ENCODE data around the gene CEP192. TPM values are rescaled to one million over a fixed set of nuclear protein-coding genes. Genes with fewer than 3 reads are reported as not detected.

Gene CEP192
- total and polyA plus RNA-seq, 2 of the 13 experiments (the other 11 are each of a cell fraction or from before 2014, with no cell fraction given) = 15.3 to 24.7 TPM

DNA sequence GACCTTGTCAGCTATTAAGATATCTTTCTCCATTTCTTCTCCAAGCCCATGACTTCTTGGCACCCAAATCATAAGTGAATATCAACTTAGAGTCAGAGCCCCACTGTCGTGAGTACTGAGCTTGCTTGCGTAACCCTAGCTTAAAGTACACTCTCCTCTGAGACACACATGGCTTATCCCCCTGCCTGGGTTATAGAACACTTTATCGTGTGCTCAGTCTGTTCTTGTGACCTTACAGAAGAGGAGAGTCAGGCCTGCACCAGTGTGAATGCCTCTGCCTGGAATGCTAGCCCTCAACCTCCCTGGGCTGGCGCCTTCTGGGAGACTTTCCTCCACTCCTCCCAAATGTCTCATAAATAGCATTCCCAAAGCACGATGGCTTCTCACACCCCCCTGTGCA is 79.3 kb downstream of the CEP192 start (continued):
- TF ChIP-seq, protein P1, sequence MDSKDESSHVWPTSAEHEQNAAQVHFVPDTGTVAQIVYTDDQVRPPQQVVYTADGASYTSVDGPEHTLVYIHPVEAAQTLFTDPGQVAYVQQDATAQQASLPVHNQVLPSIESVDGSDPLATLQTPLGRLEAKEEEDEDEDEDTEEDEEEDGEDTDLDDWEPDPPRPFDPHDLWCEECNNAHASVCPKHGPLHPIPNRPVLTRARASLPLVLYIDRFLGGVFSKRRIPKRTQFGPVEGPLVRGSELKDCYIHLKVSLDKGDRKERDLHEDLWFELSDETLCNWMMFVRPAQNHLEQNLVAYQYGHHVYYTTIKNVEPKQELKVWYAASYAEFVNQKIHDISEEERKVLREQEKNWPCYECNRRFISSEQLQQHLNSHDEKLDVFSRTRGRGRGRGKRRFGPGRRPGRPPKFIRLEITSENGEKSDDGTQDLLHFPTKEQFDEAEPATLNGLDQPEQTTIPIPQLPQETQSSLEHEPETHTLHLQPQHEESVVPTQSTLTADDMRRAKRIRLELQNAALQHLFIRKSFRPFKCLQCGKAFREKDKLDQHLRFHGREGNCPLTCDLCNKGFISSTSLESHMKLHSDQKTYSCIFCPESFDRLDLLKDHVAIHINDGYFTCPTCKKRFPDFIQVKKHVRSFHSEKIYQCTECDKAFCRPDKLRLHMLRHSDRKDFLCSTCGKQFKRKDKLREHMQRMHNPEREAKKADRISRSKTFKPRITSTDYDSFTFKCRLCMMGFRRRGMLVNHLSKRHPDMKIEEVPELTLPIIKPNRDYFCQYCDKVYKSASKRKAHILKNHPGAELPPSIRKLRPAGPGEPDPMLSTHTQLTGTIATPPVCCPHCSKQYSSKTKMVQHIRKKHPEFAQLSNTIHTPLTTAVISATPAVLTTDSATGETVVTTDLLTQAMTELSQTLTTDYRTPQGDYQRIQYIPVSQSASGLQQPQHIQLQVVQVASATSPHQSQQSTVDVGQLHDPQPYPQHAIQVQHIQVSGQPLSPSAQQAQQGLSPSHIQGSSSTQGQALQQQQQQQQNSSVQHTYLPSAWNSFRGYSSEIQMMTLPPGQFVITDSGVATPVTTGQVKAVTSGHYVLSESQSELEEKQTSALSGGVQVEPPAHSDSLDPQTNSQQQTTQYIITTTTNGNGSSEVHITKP (CRISPR knock-in tag; IDR thresholded peaks at IDR 0.05; ENCODE audit: low read depth) = no peak
- TF ChIP-seq CC2D1A (CRISPR knock-in tag; IDR thresholded peaks at IDR 0.05) (no peak), CBX1 (IDR thresholded peaks at IDR 0.05; ENCODE audit: low read depth) (no peak), SNRNP70 (IDR thresholded peaks at IDR 0.05; ENCODE audit: low read depth, low read length) (no peak), MED8 (CRISPR knock-in tag; IDR thresholded peaks at IDR 0.05; ENCODE audit: insufficient replicate concordance) (no peak), HMG20B (CRISPR knock-in tag; conservative IDR thresholded peaks at IDR 0.05) (no peak), PTBP1 (IDR thresholded peaks at IDR 0.05; ENCODE audit: low read depth, low read length, poor library complexity, severe bottlenecking) (no peak), ZNF788 (CRISPR knock-in tag; IDR thresholded peaks at IDR 0.05; ENCODE audit: borderline replicate concordance) (no peak), ZNF138 (CRISPR knock-in tag; IDR thresholded peaks at IDR 0.05; ENCODE audit: low read depth) (no peak), RFX1 (IDR thresholded peaks at IDR 0.05) (no peak), NCOR1 (IDR thresholded peaks at IDR 0.05; ENCODE audit: borderline replicate concordance, low read length) (0 out of 2 replicates have a peak, but pooled peaks have one; percentile 22)
- TF ChIP-seq, protein P2, sequence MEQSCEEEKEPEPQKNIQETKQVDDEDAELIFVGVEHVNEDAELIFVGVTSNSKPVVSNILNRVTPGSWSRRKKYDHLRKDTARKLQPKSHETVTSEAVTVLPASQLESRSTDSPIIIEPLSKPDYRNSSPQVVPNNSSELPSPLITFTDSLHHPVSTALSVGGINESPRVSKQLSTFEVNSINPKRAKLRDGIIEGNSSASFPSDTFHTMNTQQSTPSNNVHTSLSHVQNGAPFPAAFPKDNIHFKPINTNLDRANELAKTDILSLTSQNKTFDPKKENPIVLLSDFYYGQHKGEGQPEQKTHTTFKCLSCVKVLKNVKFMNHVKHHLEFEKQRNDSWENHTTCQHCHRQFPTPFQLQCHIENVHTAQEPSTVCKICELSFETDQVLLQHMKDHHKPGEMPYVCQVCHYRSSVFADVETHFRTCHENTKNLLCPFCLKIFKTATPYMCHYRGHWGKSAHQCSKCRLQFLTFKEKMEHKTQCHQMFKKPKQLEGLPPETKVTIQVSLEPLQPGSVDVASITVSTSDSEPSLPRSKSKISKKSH (CRISPR knock-in tag; IDR thresholded peaks at IDR 0.05; ENCODE audit: borderline replicate concordance) = no peak
- TF ChIP-seq, protein P3, sequence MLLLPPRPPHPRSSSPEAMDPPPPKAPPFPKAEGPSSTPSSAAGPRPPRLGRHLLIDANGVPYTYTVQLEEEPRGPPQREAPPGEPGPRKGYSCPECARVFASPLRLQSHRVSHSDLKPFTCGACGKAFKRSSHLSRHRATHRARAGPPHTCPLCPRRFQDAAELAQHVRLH (CRISPR knock-in tag; IDR thresholded peaks at IDR 0.05; ENCODE audit: borderline replicate concordance, low read depth) = no peak
- TF ChIP-seq, protein P4, sequence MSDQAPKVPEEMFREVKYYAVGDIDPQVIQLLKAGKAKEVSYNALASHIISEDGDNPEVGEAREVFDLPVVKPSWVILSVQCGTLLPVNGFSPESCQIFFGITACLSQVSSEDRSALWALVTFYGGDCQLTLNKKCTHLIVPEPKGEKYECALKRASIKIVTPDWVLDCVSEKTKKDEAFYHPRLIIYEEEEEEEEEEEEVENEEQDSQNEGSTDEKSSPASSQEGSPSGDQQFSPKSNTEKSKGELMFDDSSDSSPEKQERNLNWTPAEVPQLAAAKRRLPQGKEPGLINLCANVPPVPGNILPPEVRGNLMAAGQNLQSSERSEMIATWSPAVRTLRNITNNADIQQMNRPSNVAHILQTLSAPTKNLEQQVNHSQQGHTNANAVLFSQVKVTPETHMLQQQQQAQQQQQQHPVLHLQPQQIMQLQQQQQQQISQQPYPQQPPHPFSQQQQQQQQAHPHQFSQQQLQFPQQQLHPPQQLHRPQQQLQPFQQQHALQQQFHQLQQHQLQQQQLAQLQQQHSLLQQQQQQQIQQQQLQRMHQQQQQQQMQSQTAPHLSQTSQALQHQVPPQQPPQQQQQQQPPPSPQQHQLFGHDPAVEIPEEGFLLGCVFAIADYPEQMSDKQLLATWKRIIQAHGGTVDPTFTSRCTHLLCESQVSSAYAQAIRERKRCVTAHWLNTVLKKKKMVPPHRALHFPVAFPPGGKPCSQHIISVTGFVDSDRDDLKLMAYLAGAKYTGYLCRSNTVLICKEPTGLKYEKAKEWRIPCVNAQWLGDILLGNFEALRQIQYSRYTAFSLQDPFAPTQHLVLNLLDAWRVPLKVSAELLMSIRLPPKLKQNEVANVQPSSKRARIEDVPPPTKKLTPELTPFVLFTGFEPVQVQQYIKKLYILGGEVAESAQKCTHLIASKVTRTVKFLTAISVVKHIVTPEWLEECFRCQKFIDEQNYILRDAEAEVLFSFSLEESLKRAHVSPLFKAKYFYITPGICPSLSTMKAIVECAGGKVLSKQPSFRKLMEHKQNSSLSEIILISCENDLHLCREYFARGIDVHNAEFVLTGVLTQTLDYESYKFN (CRISPR knock-in tag; conservative IDR thresholded peaks at IDR 0.05) = no peak; the same call in 1 of the 2 replicates
- TF ChIP-seq, protein P5, sequence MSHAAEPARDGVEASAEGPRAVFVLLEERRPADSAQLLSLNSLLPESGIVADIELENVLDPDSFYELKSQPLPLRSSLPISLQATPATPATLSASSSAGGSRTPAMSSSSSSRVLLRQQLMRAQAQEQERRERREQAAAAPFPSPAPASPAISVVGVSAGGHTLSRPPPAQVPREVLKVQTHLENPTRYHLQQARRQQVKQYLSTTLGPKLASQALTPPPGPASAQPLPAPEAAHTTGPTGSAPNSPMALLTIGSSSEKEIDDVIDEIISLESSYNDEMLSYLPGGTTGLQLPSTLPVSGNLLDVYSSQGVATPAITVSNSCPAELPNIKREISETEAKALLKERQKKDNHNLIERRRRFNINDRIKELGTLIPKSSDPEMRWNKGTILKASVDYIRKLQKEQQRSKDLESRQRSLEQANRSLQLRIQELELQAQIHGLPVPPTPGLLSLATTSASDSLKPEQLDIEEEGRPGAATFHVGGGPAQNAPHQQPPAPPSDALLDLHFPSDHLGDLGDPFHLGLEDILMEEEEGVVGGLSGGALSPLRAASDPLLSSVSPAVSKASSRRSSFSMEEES (CRISPR knock-in tag; IDR thresholded peaks at IDR 0.05) = no peak
- TF ChIP-seq, protein P6, sequence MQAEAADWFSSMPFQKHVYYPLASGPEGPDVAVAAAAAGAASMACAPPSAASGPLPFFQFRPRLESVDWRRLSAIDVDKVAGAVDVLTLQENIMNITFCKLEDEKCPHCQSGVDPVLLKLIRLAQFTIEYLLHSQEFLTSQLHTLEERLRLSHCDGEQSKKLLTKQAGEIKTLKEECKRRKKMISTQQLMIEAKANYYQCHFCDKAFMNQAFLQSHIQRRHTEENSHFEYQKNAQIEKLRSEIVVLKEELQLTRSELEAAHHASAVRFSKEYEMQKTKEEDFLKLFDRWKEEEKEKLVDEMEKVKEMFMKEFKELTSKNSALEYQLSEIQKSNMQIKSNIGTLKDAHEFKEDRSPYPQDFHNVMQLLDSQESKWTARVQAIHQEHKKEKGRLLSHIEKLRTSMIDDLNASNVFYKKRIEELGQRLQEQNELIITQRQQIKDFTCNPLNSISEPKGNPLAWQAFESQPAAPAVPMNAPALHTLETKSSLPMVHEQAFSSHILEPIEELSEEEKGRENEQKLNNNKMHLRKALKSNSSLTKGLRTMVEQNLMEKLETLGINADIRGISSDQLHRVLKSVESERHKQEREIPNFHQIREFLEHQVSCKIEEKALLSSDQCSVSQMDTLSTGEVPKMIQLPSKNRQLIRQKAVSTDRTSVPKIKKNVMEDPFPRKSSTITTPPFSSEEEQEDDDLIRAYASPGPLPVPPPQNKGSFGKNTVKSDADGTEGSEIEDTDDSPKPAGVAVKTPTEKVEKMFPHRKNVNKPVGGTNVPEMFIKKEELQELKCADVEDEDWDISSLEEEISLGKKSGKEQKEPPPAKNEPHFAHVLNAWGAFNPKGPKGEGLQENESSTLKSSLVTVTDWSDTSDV (CRISPR knock-in tag; IDR thresholded peaks at IDR 0.05) = no peak

Measured in HepG2 (cell line).